Fibroblast of skin of scalp (primary cell): ENCODE data around the gene MUCL3.
A peak's percentile ranks its signal among the peaks of the same experiment; 100 is the strongest.
"Not testable (repeated sequence)": the region's sequence is repeated elsewhere in the genome, so short reads cannot be mapped to it uniquely, and the experiment has no call there.

Experiments
- DNase-seq: peaks from one replicate; pipeline ENCODE4 v3.0.0-alpha.2; 2013

Gene MUCL3

GRCh38 chr6:30910473-30910872 is 30.3 kb upstream of the MUCL3 start:
- DNase-seq: not testable (repeated sequence)

- no peak for DNase-seq
Measured at GRCh38 chr6:30912746-30913520, 27.8 kb upstream of the MUCL3 start.

- DNase-seq: no peak
Measured at GRCh38 chr6:30913721-30914075, 27.1 kb upstream of the MUCL3 start.

GRCh38 chr6:30914076-30914853 is 26.5 kb upstream of the MUCL3 start, which contains the start of gene VARS2:
Gene VARS2, plus strand, starts transcription at chr6:30914238. Its CDS starts 599 bp downstream, at chr6:30914837.
- peak; percentile 91 for DNase-seq

- DNase-seq: no peak
Measured at GRCh38 chr6:30914854-30915590, 25.8 kb upstream of the MUCL3 start.

- DNase-seq: peak; percentile 72
Measured at GRCh38 chr6:30915591-30915946, 25.2 kb upstream of the MUCL3 start.

GRCh38 chr6:30917041-30917440 is 23.7 kb upstream of the MUCL3 start:
- no peak for DNase-seq

GRCh38 chr6:30917487-30917886 is 23.3 kb upstream of the MUCL3 start:
- DNase-seq: no peak

GRCh38 chr6:30918670-30919069 is 22.1 kb upstream of the MUCL3 start:
- no peak for DNase-seq

GRCh38 chr6:30922447-30922852 is 18.3 kb upstream of the MUCL3 start:
- no peak for DNase-seq

GRCh38 chr6:30924040-30924627 is 16.6 kb upstream of the MUCL3 start:
- not testable (repeated sequence) for DNase-seq

- DNase-seq: no peak
Measured at GRCh38 chr6:30926644-30927043, 14.1 kb upstream of the MUCL3 start.

- not testable (repeated sequence) for DNase-seq
Measured at GRCh38 chr6:30927080-30927479, 13.7 kb upstream of the MUCL3 start.

GRCh38 chr6:30928677-30929076 is 12.1 kb upstream of the MUCL3 start:
- no peak for DNase-seq

GRCh38 chr6:30930506-30930905 is 10.3 kb upstream of the MUCL3 start:
- DNase-seq: no peak

- DNase-seq: no peak
Measured at GRCh38 chr6:30931272-30931671, 9.5 kb upstream of the MUCL3 start.

GRCh38 chr6:30931969-30932645 is 8.7 kb upstream of the MUCL3 start, which contains the start of gene SFTA2:
Gene SFTA2, minus strand, starts transcription at chr6:30932170. Its CDS starts 74 bp downstream, at chr6:30932096.
- no peak for DNase-seq

GRCh38 chr6:30932665-30933365 is 8.0 kb upstream of the MUCL3 start:
- no peak for DNase-seq

- DNase-seq: no peak
Measured at GRCh38 chr6:30935018-30935417, 5.8 kb upstream of the MUCL3 start.

- DNase-seq: no peak
Measured at GRCh38 chr6:30937265-30937664, 3.5 kb upstream of the MUCL3 start.

- DNase-seq: no peak
Measured at GRCh38 chr6:30938730-30939129, 2.0 kb upstream of the MUCL3 start.

GRCh38 chr6:30939473-30939872 is 1.3 kb upstream of the MUCL3 start:
- no peak for DNase-seq
